NCI-H146 treated with DMSO at 0.1 percent for 48 hours (cell line): ENCODE data around the gene UTS2R.
"Not testable (repeated sequence)": the region's sequence is repeated elsewhere in the genome, so short reads cannot be mapped to it uniquely, and the experiment has no call there.

Experiments used
- DNase-seq: peaks from one replicate; lab custom pipeline; 2025; ENCODE audit not compliant: unreplicated experiment; lab: John Stamatoyannopoulos, UW

Gene UTS2R

GRCh38 chr17:82353484-82353883 is 18.1 kb upstream of the UTS2R start:
- DNase-seq: no peak

GRCh38 chr17:82354804-82355308 is 16.7 kb upstream of the UTS2R start:
- DNase-seq: no peak

- DNase-seq: no peak
Measured at GRCh38 chr17:82355770-82356427, 15.7 kb upstream of the UTS2R start.

GRCh38 chr17:82356845-82357355 is 14.7 kb upstream of the UTS2R start:
- DNase-seq: peak; percentile 46

- DNase-seq: no peak
Measured at GRCh38 chr17:82357394-82357793, 14.2 kb upstream of the UTS2R start.

GRCh38 chr17:82358465-82359350 is 12.9 kb upstream of the UTS2R start, which contains the start of gene TEX19:
Gene TEX19 (plus strand): TSS chr17:82359247. CDS start chr17:82362151, 2,904 bp downstream.
- peak; percentile 14 for DNase-seq

- not testable (repeated sequence) for DNase-seq
Measured at GRCh38 chr17:82359451-82360074, 12.0 kb upstream of the UTS2R start.

GRCh38 chr17:82361885-82362633 is 9.5 kb upstream of the UTS2R start:
- no peak for DNase-seq

- peak; percentile 32 for DNase-seq
Measured at GRCh38 chr17:82365606-82366295, 5.8 kb upstream of the UTS2R start.

- DNase-seq: peak; percentile 40
Measured at GRCh38 chr17:82366749-82367148, 4.8 kb upstream of the UTS2R start.

GRCh38 chr17:82367724-82368524 is 3.6 kb upstream of the UTS2R start:
- DNase-seq: no peak

GRCh38 chr17:82369211-82369610 is 2.4 kb upstream of the UTS2R start:
- DNase-seq: no peak

- DNase-seq: no peak
Measured at GRCh38 chr17:82370471-82371332, 863 bp upstream of the UTS2R start.

- DNase-seq: no peak
Measured at GRCh38 chr17:82372249-82373071, 895 bp downstream of the UTS2R start.

- DNase-seq: not testable (repeated sequence)
Measured at GRCh38 chr17:82373072-82373452, 1.5 kb downstream of the UTS2R start.

- no peak for DNase-seq
Measured at GRCh38 chr17:82373731-82374625, 2.4 kb downstream of the UTS2R start.
